ENCODE data around the gene AURKA. TPM values are rescaled to one million over a fixed set of nuclear protein-coding genes. Genes with fewer than 3 reads are reported as not detected.

Gene AURKA
- total and polyA plus RNA-seq, 9 of the 15 experiments (the other 6 are each of a cell fraction or from before 2014, with no cell fraction given): 72.7 to 162 (median 113) TPM

DNA sequence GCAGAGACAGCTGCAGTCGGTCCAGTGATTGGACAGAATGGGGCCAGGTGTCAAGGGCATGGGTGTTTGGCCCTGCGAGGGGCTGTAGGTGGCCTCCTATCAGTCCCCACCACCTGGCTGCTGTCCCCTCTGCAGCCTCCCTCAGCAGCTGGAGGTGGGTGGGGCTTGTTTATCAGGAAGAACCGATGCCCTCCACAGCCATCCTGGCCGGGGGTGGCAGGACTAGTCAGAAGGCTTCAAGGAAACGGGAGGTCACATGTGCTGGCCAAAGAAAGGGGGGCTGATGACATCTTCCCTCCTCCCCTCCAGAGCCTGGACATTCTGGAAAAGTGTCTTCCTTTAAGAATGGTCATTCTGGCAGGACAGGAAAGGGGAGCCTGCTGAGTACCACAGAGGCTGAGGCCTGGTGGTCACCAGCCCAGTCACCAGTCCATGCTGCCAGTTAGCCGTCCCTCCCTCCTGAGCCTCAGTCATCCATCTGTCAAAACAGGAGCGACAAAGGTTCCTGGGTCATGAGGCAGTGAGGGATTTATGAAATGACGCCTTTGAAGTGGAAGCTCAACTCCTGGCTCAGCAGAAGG, 29.1 kb downstream of the AURKA start (continued):
- TF ChIP-seq ZNF639 (CRISPR knock-in tag; conservative IDR thresholded peaks at IDR 0.05 in 1 of 2, IDR thresholded peaks at IDR 0.05 in 1 of 2) (peak in 1 of 2 experiments; percentile 78; a peak in 2 of 4 replicates), ZNF695 (CRISPR knock-in tag; IDR thresholded peaks at IDR 0.05) (no peak), PHB2 (IDR thresholded peaks at IDR 0.05; ENCODE audit: low read depth) (peak; percentile 94), ZNF778 (CRISPR knock-in tag; IDR thresholded peaks at IDR 0.05) (no peak), TSC22D4 (tag; IDR thresholded peaks at IDR 0.05) (no peak), HNRNPL (IDR thresholded peaks at IDR 0.05; ENCODE audit: low read depth, low read length) (0 out of 2 replicates have a peak, but pooled peaks have one; percentile 37), STAT5B (CRISPR knock-in tag; IDR thresholded peaks at IDR 0.05) (no peak), CBX3 (IDR thresholded peaks at IDR 0.05; ENCODE audit: borderline replicate concordance in 1 of 2, low read length in 2 of 2) (no peak; a peak in 1 of 3 replicates), SMAD2 (IDR thresholded peaks at IDR 0.05; ENCODE audit: low read depth, low read length) (no peak), ZNF121 (CRISPR knock-in tag; conservative IDR thresholded peaks at IDR 0.05) (no peak), KDM4B (IDR thresholded peaks at IDR 0.05; ENCODE audit: borderline replicate concordance in 2 of 2, low read depth in 1 of 2) (no peak), ZFP36 (IDR thresholded peaks at IDR 0.05; ENCODE audit: low read depth, low read length, partially characterized antibody) (no peak), YY1 (IDR thresholded peaks at IDR 0.05; ENCODE audit: borderline replicate concordance in 1 of 3, control insufficient read depth in 1 of 3, extremely low read depth in 1 of 3, insufficient read depth in 3 of 3, insufficient read length in 1 of 3, insufficient replicate concordance in 2 of 3, low read depth in 1 of 3, low read length in 2 of 3) (peak in 2 of 3 experiments; percentile 7 to 42), TCFL5 (CRISPR knock-in tag; conservative IDR thresholded peaks at IDR 0.05) (no peak), HNRNPUL1 (IDR thresholded peaks at IDR 0.05; ENCODE audit: low read length) (no peak), XRCC3 (IDR thresholded peaks at IDR 0.05) (no peak), RCOR1 (IDR thresholded peaks at IDR 0.05; ENCODE audit: borderline replicate concordance in 1 of 2, low read depth in 2 of 2, low read length in 2 of 2) (peak; percentile 45 to 87; a peak in 3 of 4 replicates), ZNF655 (CRISPR knock-in tag; IDR thresholded peaks at IDR 0.05) (no peak), ZFP91 (CRISPR knock-in tag; IDR thresholded peaks at IDR 0.05) (no peak), PRMT5 (CRISPR knock-in tag; IDR thresholded peaks at IDR 0.05) (no peak), SMARCC2 (IDR thresholded peaks at IDR 0.05; ENCODE audit: low read depth) (peak; percentile 82; the same call in 1 of the 2 replicates), TCF7L2 (IDR thresholded peaks at IDR 0.05; ENCODE audit: low read depth, low read length) (peak; percentile 9; the same call in 1 of the 2 replicates), POLR2G (IDR thresholded peaks at IDR 0.05; ENCODE audit: low read depth, low read length) (peak; percentile 43)

Data from K562 (cell line).